Body of pancreas (tissue), 4 donors: Measurements from ENCODE around the gene NCOA3. TPM values are rescaled to one million over a fixed set of nuclear protein-coding genes. Genes with fewer than 3 reads are reported as not detected.

Source experiments
- ATAC-seq: fragments of 150-250 bp; one replicate; pipeline ENCODE4 v1.9.1; 2016
- DNase-seq, 4 donors: peaks; one replicate each; pipeline ENCODE4 v3.0.0-alpha.2; 2019
- H3K27ac ChIP-seq, 4 donors: fragments of 200-600 bp; sonication (generic); 1 replicate in 3 of 4; 2 replicates in 1 of 4; pipeline versions ENCODE4 v1.5.1 to v1.6.1; 2016 to 2019; ENCODE audit warnings: mild to moderate bottlenecking in 1 of 4, mixed read lengths in 1 of 4, moderate library complexity in 1 of 4
- H3K27me3 ChIP-seq, 2 donors: fragments of 200-600 bp; sonication (generic); one replicate each; pipeline ENCODE4 v1.6.0; 2016; ENCODE audit warnings: mild to moderate bottlenecking in 1 of 2
- H3K36me3 ChIP-seq, 2 donors: fragments of 200-600 bp; sonication (generic); replicated peaks in 1 of 2; 2 replicates each; pipeline ENCODE4 v1.5.1; 2016; ENCODE audit warnings: low read depth in 2 of 2; ENCODE audit not compliant: insufficient read depth in 1 of 2
- H3K4me1 ChIP-seq: fragments of 200-600 bp; sonication (generic); one replicate; pipeline ENCODE4 v1.6.0; 2016
- H3K4me3 ChIP-seq, 2 donors: fragments of 200-600 bp; sonication (generic); 1 replicate in 1 of 2; 2 replicates in 1 of 2; pipeline ENCODE4 v1.5.1; 2016 to 2019
- H3K9me3 ChIP-seq, 3 donors: fragments of 200-600 bp; sonication (generic); 1 replicate in 2 of 3; 2 replicates in 1 of 3; pipeline ENCODE4 v1.5.1; 2016
- CTCF ChIP-seq, 7 experiments: fragments of 450-650 bp in 4 of 7; fragments of 200-600 bp in 3 of 7; sonication (generic) in 3 of 7; IDR thresholded peaks; one replicate each; pipeline ENCODE4 v1.5.1; 2016 to 2019; ENCODE audit warnings: antibody characterized with exemption in 7 of 7
- POLR2A ChIP-seq, 3 donors: fragments of 450-650 bp; IDR thresholded peaks; one replicate each; pipeline ENCODE4 v1.6.1; 2016; ENCODE audit warnings: antibody characterized with exemption in 3 of 3, mild to moderate bottlenecking in 2 of 3
- WGBS, 2 donors: methylation state at CpG; one replicate each; pipeline ENCODE4 v1.1.5; 2017; 5-methylcytosine and 5-hydroxymethylcytosine counted together
- intact Hi-C: fragments of 100-400 bp; cut with DNase I; formaldehyde crosslinking; loops from one replicate; pipeline ENCODE4 v1.15.1; 2023
- total RNA-seq, 2 donors: library from RNA; depleted of rRNA; stranded (reverse); fragments of >200 nt; gene quantifications; one replicate each; pipeline ENCODE4 v1.1.0, GENCODE V29; 2016

NCOA3 gene
- total RNA-seq, 2 donors from 2014 or later: 14.8 to 17.1 TPM

- intact Hi-C loops: no loop called here
- Histone ChIP-seq H3K36me3 (peaks cover 0 to 14% of the 10 kb centered on the region in 2 donors), H3K27me3 (no peaks in the 10 kb centered on the region), H3K4me3 (no peak overlapping the region), H3K27ac (no peak overlapping the region), H3K4me1 (no peaks in the 10 kb centered on the region), H3K9me3 (no peaks in the 10 kb centered on the region)
- DNase-seq: no peak
- TF ChIP-seq CTCF (IDR thresholded peaks at IDR 0.05) (no peak), POLR2A (IDR thresholded peaks at IDR 0.05) (no peak)
- no peak for ATAC-seq
These were observed 153.9 kb downstream of the NCOA3 start for GRCh38 chr20:47655635-47656034.

GRCh38 chr20:47656318-47656717, 154.6 kb downstream of the NCOA3 start:
- H3K27me3 ChIP-seq: no peaks in the 10 kb centered on the region
- 58 to 71% methylated on average over 2 of the region's 2 CpGs for WGBS, 2 donors
- intact Hi-C loops: no loop called here
- no peaks in the 10 kb centered on the region for H3K9me3 ChIP-seq
- H3K4me3 ChIP-seq: no peak overlapping the region
- peaks cover 0 to 14% of the 10 kb centered on the region in 2 donors for H3K36me3 ChIP-seq
- H3K4me1 ChIP-seq: no peaks in the 10 kb centered on the region
- no peak for TF ChIP-seq POLR2A (IDR thresholded peaks at IDR 0.05)
- TF ChIP-seq CTCF (IDR thresholded peaks at IDR 0.05): no peak
- H3K27ac ChIP-seq: no peak overlapping the region
- ATAC-seq (no peak), DNase-seq (no peak)

- ATAC-seq (no peak), DNase-seq (no peak)
- H3K27ac ChIP-seq: no peak overlapping the region
- H3K9me3 ChIP-seq: no peaks in the 10 kb centered on the region
- H3K27me3 ChIP-seq: no peaks in the 10 kb centered on the region
- WGBS, 2 donors: 58 to 60% methylated on average over 7 of the region's 7 CpGs
- TF ChIP-seq POLR2A (IDR thresholded peaks at IDR 0.05) (no peak), CTCF (IDR thresholded peaks at IDR 0.05) (no peak)
- intact Hi-C loops: no loop called here
- H3K4me3 ChIP-seq: no peak overlapping the region
- H3K4me1 ChIP-seq: no peaks in the 10 kb centered on the region
- no peaks in the 10 kb centered on the region for H3K36me3 ChIP-seq
These were observed 158.4 kb downstream of the NCOA3 start for GRCh38 chr20:47659904-47660601.

- TF ChIP-seq CTCF (IDR thresholded peaks at IDR 0.05): no peak
- no peak for TF ChIP-seq POLR2A (IDR thresholded peaks at IDR 0.05)
- H3K27ac ChIP-seq: no peak overlapping the region
- no peak for ATAC-seq
These were observed 158.9 kb downstream of the NCOA3 start for GRCh38 chr20:47660602-47660905.

GRCh38 chr20:47660983-47661700, 159.5 kb downstream of the NCOA3 start:
- intact Hi-C loops: no loop called here
- no peak for ATAC-seq
- Histone ChIP-seq H3K4me1 (no peaks in the 10 kb centered on the region), H3K4me3 (no peak overlapping the region), H3K27me3 (no peaks in the 10 kb centered on the region), H3K27ac (no peak overlapping the region), H3K9me3 (no peaks in the 10 kb centered on the region), H3K36me3 (no peaks in the 10 kb centered on the region)
- TF ChIP-seq CTCF (IDR thresholded peaks at IDR 0.05): no peak
- no peak for TF ChIP-seq POLR2A (IDR thresholded peaks at IDR 0.05)
- WGBS, 2 donors: 75 to 76% methylated on average over 12 of the region's 12 CpGs
- no peak for DNase-seq

More at GRCh38 chr20:47660602-47660905, 158.9 kb downstream of the NCOA3 start:
- Histone ChIP-seq H3K4me1 (no peaks in the 10 kb centered on the region), H3K36me3 (no peaks in the 10 kb centered on the region), H3K4me3 (no peak overlapping the region), H3K9me3 (no peaks in the 10 kb centered on the region), H3K27me3 (no peaks in the 10 kb centered on the region)
- intact Hi-C loops: no loop called here
- no peak for DNase-seq
- 83 to 94% methylated on average over 2 of the region's 2 CpGs for WGBS, 2 donors
